ENCODE measurements around the gene SSH3.

DNA sequence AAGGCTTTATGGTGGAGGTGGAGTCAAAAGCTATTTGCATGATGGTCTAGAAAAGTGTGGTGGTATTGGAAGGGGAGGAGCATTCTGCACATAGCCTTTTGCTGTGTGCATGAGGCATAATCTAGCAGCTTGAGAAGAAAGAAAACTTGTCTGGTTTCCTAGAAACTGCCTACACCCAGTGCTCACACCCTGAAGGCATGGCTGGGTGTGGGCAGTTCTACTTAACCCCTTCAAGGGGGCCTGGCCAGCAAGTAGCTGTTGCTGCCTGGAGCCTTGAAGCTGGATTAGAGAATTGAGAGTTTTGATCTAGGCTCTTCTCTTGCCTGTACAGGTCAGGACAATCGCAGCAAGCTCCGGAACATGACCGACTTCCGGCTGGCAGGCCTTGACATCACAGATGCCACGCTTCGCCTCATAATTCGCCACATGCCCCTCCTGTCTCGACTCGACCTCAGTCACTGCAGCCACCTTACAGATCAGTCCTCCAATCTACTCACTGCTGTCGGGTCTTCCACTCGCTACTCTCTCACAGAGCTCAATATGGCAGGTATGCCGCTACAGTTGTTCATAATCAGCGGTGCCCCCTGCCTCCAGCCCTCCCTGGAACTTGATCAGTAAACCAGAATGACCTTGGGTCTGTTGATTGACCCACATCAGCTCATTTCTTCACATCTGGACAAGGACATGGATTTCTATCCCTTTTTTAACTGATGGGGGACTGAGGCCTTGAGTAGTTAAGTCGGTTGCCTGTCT is 49.3 kb upstream of the SSH3 start:
- TF ChIP-seq, protein P1, sequence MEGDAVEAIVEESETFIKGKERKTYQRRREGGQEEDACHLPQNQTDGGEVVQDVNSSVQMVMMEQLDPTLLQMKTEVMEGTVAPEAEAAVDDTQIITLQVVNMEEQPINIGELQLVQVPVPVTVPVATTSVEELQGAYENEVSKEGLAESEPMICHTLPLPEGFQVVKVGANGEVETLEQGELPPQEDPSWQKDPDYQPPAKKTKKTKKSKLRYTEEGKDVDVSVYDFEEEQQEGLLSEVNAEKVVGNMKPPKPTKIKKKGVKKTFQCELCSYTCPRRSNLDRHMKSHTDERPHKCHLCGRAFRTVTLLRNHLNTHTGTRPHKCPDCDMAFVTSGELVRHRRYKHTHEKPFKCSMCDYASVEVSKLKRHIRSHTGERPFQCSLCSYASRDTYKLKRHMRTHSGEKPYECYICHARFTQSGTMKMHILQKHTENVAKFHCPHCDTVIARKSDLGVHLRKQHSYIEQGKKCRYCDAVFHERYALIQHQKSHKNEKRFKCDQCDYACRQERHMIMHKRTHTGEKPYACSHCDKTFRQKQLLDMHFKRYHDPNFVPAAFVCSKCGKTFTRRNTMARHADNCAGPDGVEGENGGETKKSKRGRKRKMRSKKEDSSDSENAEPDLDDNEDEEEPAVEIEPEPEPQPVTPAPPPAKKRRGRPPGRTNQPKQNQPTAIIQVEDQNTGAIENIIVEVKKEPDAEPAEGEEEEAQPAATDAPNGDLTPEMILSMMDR (IDR thresholded peaks at IDR 0.05) = no peak
- TF ChIP-seq POLR2A (IDR thresholded peaks at IDR 0.05) = no peak
